NCI-H1092 (cell line): ENCODE data around the gene MILR1.
"Not testable (repeated sequence)": the region's sequence is repeated elsewhere in the genome, so short reads cannot be mapped to it uniquely, and the experiment has no call there.

Experiments
- DNase-seq: peaks from one replicate; lab custom pipeline; 2025; lab: John Stamatoyannopoulos, UW

The MILR1 gene, protein sequence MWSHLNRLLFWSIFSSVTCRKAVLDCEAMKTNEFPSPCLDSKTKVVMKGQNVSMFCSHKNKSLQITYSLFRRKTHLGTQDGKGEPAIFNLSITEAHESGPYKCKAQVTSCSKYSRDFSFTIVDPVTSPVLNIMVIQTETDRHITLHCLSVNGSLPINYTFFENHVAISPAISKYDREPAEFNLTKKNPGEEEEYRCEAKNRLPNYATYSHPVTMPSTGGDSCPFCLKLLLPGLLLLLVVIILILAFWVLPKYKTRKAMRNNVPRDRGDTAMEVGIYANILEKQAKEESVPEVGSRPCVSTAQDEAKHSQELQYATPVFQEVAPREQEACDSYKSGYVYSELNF

DNA sequence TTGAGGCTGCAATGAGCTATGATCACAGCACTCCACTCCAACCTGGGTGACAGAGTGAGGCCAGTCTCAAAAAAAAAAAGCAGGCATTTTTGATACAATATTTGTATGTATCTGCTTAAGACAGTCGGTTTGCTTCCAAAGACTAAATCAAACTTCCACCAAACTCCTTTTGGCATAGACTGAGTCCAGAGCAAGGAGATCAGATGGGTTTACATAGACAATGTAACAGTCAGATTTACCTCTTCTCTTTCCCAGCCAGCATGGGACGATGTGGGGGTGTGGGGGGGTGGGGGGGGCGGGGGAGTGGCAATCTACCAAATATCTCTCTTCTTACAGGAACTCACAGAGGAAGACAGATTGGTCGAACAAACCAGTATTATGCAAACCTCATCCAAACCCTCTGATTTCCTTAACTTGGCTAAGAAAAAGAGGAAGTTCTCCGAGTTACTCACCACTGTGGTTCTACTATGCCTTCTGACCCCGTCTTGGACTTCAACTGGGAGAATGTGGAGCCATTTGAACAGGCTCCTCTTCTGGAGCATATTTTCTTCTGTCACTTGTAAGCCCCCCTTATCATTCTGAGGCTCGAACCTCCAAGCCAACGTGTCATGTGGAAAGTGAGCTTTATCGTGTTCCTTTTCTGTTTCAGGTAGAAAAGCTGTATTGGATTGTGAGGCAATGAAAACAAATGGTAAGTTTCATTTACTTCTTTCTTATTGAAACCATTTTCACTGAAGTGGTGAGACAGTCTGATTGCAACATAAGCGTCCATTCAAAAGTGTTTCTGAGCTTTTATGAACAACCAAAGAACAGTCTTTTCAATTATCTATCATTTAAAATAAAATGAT is at the start of gene MILR1:
TSS of gene MILR1 (plus strand) at position 451 of the 848 bp plus-strand sequence. CDS start at position 505, 54 bp downstream.
- DNase-seq, result no peak

DNA sequence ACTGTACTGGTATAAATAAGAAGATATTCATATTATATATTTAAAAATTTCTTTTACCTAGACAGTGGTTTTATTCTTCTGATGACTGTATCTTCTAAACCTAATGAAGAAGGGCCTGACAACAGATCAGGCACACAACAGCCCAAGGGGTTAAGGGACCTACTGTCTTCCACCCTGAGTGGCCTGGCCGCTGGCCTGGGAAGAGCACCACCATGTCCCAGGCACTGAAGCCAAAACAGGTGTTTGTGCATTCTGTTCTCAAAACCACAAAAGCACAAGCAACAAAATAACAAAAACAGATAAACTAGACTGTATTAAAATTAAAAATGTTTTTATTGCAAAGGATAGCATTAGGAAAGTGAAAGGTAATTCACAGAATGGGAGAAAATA is 49.2 kb upstream of the MILR1 start:
- DNase-seq, result no peak

DNA sequence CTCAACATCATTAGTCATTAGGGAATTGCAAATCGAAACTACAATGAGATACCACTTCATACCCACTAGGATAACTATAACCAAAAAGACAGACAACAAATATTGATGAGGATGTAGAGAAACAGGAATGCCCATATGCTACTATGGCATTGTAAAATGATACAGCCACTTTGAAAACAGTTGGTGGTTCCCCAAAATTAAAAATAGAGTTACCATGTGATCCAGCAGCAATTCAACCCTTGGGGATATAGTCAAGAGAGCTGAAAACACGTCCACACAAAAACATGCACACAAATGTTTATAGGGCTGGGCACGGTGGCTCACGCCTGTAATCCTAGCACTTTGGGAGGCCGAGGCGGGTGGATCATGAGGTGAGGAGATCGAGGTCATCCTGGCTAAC is 48.3 kb upstream of the MILR1 start:
- DNase-seq, result no peak

DNA sequence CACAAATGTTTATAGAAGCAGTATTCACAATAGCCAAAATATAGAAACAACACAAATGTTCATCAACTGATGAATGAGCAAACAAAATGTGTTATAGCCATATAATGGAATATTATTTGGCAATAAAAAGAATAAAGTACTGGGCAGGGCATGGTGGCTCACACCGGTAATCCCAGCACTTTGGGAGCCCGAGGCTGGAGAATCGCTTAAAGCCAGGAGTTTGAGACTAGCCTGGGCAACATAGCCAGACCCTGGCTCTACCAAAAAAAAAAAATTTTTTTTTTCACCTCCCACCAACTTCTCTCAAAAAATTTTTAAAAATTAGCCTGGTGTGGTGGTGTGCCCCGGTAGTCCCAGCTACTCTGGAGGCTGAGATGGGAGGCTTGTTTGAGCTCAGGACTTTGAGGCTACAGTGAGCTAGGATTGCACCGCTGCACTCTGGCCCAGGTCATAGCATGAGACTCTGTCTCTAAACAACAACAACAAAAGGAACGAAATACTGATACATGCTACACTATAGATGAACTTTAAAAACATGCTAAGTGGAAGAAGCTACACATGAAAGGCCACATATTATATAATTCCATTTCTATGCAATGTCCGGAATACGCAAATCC is 47.6 kb upstream of the MILR1 start:
- no peak for DNase-seq

DNA sequence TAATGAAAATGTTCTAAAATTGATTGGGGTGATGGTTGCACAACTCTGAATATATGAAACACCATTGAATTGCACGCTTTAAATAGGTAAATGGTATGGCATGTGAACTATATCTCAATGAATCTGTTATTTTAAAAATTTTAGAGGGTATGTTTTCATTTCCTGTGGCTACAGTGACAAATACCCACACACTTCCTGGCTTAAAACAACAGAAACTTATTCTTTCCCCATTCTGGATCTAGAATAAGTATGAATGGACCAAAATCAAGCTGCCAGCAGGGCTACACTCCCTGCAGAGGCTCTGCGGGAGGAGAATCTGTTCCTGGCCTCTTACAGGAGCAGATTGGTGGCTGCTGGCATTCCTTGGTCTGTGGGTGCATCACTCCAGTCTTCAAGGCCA is 47.0 kb upstream of the MILR1 start:
- no peak for DNase-seq

DNA sequence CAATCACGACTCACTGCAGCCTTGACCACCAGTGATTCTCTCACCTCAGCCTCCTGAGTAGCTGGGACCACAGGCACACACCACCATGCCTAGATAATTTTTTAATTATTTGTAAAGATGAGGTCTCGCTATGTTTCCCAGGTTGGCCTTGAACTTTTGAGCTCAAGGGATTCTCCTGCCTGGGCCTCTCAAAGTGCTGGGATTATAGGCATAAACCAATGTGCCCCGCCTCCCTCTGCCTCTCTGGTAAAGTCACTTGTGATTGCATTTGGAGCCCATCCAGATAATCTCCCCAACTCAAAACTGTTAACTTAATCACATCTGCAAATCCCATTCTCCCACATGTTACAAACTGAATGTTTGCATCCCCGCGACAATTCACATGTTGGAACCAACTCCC is 46.4 kb upstream of the MILR1 start:
- DNase-seq, result no peak

DNA sequence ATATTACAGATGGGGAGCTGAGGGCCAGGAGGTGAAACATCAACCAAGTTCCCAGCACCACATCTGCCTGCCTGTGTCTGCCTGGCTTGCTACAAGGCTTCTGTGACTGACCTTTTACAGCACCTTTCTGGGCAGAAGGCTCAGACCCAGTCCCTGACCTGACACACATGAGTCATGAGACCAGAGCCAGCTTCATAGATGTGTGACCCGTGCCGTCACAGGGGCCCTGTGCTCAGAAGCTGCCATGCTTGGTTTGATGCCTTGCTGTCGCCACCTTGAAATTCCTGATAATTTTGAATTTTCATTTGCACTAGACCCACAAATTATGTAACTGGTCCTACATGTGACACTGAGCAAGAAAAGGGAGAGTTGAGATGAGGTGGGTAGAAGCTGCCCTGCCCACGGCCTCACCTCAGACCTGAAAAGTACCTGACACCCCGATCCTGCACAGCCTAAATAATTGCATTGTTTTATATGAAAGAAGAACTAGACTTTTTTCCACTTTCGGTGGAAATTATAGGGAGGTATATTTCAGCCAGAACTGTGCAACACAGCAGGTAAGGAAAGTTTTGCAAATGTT is 44.9 kb upstream of the MILR1 start:
- no peak for DNase-seq

DNA sequence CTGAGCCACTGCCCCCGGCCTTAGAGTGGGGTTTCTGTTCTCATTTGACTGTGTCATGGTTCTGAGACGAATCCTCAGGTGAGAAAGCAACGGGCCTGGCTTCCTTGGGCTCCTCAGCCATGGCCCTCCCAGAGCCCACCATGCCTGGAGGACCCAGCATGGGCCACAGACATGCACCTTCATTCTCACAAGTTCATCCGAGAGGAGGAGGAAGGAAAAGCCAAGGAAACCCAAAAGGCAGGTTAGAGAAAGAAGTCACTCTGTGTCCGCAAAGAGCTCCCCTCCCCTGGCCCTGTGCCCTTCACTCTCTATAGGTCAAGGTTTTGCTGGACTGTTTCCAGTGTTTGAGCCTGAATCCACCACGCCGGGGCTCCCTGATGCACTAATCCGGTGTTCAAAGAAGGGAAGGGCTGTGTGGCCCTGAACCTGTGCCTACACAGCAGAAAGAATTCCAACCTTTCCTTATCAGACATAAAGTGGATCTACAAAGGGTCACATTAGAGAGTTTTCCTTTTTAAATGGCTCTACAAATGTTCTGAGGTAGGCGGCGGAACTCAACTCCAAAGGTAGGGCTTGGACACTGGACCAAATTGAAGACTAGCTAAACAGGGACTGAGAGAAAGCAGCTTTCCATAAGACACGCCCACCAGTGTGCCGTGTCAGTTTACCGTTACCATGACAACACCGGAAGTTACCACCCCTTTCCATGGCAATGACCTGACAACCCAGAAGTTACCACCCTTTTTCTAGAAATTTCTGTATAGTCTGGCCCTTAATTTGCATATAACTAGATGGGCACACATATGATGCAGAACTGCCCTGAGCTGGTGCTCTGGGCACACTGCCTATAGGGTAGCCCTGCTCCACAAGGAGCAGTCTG is 42.4 kb upstream of the MILR1 start:
- DNase-seq, result no peak

DNA sequence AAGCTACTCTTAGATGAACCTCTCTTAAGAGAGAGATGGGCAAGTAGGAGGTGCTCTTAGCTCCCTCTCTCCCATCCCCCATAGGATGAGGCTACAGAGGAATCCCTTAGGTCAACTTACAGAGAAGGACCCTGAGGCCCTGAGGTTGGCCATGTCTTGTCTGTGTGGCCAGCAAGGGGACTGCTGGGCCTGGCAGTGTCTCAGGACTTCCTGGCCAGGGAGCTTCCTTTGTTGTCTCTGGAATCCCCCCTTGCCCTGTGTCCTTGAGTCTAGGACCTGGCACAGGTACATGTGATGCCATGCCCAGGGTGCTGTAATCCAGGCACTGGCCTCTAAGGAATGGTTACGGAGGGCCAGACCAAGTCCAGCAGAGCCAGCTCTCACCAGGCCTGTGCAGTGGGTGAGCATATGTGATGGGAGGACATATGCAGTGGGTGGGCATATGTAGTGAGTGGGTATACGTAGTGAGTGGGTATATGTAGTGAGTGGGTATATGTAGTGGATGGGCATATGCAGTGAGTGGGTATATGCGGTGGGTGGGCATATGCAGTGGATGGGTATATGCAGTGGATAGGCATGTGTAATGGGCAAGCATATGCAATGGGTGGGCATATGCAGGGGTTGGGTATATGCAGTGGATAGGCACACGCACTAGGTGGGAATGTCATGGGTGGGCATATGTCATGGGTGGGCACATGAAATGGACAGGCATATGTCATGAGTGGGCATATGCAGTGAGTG is 38.0 kb upstream of the MILR1 start:
- DNase-seq, result no peak

DNA sequence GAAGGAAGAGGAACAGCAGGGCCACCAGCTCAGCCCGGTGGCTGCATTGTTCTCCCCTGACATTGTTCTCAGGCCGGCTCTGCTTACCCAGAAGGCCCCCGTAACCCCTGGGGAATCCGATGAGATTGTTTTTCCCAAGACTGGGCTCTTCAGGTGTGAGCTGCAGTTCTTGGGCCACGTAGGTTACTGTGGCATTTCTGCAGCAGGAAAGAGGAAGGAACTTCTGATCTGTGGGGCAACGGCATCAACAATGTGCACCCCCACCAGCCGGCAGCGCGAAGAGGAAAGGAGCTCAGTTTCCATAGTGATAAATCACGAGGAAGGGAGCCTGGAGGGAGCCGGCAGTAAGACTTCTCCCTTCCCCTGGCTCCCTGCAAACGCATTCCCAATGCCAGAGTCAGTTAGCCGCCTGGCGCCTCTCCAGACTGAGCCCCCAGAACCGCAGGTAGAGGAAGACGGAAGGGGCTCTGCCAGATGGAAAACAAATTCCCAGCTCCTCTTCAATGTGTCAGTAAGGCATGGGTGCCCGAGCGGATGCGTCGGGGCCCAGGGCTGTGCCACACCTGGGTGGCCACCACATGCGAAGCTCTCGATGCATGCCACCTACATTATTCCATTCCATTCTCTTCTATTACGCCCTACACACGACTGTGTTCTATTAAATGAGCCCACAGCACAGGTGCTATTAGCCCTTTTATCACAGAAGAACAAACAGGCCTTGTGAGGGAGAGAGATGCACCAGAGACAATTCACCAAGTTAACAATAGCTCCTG is 36.7 kb upstream of the MILR1 start:
- DNase-seq, result peak; percentile 45

DNA sequence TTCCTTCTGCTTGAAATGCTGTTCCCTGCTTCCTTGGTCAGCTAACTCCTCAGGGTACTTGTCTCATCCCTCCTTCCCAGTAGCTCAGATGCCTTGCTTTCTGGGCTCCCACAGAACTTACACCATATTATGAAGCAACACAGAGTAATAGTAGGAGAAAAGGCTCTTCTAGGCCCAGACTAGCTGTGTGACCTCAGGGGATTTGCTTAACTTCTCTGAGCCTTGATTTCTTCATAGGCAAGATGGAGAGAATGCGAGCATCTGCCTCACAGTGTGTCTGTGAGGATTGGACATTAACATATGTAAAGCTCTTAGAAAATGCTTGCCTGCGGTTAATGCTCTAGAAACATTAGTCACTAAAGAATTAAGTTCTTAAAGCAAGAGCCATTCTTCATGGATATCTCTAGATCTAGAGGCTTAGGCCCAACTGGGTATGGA is 36.0 kb upstream of the MILR1 start:
- DNase-seq, result no peak

DNA sequence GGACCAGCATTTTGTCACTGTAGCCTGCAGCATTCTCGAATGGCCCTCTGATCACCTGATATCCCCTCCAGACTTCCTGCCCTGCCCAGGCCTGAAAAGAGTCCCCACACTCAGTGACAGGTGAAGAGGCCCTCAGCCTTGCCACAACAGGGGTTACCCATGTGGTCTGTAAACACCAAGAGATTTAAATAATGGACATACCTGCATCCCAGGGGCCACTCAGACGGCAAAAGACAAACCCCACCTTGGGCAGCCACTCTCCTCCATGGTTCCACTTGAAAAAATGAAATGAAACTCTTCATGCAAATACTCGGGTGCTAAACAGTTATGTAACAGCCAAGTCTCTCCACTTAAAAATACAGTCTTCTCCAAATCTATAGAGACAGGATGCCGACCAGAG is 35.4 kb upstream of the MILR1 start:
- DNase-seq, result no peak

DNA sequence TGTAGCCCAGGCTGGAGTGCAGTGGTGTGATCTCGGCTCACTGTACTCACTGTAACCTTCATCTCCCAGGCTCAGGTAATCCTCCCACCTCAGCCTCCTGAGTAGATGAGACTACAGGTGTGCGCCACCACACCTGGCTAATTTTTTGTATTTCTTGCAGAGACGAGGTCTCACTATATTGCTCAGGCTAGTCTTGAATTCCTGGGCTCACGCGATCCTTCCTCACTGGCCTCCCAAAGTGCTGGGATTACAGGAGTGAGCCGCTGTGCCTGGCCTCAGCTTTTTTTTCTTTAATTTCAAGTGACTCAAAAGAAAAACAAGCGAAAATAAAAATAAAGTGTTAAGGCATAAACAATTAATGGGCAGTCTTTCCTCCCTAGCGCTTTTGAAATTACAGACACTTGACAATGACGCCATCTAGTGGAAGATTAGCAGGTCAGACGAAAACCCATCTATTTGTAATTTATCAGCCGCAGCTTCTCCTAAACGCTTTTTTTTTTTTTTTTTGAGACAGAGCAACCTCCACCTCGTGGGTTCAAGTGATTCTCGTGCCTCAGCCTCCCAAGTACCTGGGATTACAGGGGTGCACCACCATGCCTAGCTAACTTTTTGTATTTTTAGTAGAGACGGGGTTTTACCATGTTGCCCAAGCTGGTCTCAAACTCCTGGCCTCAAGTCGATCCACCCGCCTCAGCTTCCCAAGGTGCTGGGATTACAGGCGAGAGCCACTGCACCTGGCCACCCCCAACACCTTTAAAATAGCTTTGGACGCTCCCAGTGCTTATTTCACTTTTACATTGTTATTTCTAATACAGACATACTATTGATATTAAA is 30.2 kb upstream of the MILR1 start:
- peak; percentile 42 for DNase-seq

DNA sequence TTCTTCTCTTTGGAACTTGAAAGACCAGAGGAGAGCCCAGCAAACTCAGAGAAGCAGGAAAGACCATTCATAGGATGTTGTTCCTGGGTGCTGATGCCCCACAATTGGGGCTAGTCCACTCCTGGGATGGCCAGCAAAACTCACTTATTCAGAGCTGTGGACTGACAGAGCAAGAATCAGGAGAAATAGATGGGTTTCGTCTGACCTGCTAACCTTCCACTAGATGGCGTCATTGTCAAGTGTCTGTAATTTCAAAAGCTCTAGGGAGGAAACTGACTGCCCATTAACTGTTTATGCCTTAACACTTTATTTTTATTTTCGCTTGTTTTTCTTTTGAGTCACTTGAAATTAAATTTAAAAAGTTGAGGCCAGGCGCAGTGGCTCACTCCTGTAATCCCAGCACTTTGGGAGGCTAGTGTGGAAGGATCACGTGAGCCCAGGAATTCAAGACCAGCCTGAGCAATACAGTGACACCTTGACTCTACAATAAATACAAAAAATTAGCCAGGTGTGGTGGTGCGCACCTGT is 28.7 kb upstream of the MILR1 start:
- peak; percentile 52 for DNase-seq

DNA sequence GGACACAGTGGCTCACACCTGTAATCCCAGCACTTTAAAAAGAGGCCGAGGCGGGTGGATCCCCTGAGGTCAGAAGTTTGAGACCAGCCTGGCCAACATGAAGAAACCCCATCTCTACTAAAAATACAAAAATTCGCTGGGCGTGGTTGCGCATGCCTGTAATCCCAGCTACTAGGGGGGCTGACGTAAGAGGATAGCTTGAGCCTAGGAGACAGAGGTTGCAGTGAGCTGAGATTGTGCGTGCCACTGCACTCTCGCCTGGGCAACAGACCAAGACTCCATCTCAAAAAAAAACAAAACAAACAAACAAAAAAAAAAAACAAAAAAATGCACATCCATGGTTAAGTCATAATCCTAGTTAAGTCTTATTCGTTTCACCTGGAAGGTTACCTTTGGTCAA is 26.8 kb upstream of the MILR1 start:
- DNase-seq, result not testable (repeated sequence)

DNA sequence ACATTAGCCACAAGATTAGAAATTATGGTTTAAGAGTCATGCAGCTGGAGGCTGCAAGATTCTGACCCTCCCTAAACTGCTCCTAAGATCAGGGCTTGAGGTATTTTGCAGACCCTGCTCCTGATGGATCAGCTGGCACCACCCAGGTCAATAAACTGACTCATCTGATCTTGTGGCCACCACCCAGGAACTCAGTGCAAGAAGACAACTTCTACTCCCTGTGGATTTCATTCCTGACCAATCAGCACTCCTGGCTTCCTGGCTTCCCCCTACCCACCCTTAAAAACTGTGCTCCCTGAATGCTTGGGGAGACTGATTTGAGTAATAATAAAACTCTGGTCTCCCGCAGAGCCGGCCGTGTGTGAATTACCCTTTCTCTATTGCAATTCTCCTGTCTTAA is 25.0 kb upstream of the MILR1 start:
- DNase-seq, result no peak

DNA sequence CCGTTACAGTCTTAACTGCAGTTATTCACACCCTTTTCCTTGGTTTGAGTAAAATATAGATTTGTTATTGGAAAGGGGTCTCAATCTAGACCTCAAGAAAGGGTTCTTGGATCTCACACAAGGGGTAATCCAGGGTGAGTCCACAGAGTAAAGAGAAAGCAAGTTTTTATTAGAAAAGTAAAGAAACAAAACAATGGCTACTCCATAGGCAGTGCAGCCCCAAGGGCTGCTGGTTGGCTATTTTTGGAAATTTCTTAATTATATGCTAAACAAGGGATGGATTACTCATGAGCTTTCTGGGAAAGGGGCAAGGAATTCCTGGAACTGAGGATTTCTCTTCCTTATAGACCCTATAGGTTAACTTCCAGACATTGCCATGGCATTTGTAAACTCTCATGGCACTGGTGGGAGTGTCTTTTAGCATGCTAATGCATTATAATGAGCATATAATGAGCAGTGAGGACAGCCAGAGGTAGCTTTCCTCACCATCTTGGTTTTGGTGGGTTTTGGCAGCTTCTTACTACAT is 24.5 kb upstream of the MILR1 start:
- no peak for DNase-seq

DNA sequence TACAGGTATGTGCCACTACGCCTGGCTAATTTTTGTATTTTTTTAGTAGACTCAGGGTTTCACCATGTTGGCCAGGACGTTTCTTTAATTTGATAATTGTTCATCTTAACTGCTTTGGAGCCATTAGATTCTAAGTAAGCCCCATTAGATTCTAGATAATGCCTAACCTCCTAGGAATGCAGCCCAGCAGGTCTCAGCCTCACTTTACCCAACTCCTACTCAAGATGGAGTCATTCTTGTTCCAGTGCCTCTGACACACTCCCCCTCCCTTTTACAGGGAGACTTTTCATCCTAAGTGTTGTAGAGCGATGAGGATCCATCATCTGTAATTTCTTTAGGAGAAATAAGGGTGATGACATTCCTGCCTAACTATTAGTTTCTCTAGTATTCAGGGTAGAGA is 23.7 kb upstream of the MILR1 start:
- no peak for DNase-seq

DNA sequence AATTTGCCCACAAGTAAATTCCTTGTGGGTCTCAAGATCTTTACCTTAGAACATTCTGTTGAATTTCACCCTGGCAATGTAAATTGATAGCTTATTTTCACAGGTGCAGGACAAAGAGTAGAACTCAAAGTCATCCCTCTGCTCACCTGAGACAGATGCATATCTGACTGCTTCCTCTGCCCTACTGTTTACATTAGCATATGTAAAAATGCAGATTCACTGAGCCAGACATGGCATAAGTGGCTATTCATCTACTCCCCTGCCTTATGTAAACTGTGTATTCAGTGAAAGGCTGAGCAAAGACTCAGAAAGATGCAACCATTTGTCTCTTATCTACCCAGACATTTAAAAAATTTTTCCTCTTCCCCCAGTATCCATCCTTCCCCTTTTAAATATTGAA is 22.3 kb upstream of the MILR1 start:
- DNase-seq, result no peak
